ENCODE data around the gene GIPC3.

Gene GIPC3

GRCh38 chr19:3638208-3639193 is 53.2 kb downstream of the GIPC3 start:
- TF ChIP-seq YY1 (IDR thresholded peaks at IDR 0.05; ENCODE audit: low read depth): no peak
- no peak for TF ChIP-seq CREB1 (IDR thresholded peaks at IDR 0.05; ENCODE audit: low read depth)
- TF ChIP-seq REST (IDR thresholded peaks at IDR 0.05; ENCODE audit: low read depth): no peak
- TF ChIP-seq NFIC (IDR thresholded peaks at IDR 0.05): no peak
- no peak for TF ChIP-seq FOXM1 (IDR thresholded peaks at IDR 0.05; ENCODE audit: borderline replicate concordance, low read depth)
- no peak for TF ChIP-seq EP300 (IDR thresholded peaks at IDR 0.05; ENCODE audit: borderline replicate concordance)
- TF ChIP-seq EGR1 (IDR thresholded peaks at IDR 0.05): no peak
- TF ChIP-seq CEBPB (IDR thresholded peaks at IDR 0.05): no peak
- no peak for TF ChIP-seq USF1 (IDR thresholded peaks at IDR 0.05)
- no peak for TF ChIP-seq RAD21 (IDR thresholded peaks at IDR 0.05; ENCODE audit: low read depth)
- no peak for TF ChIP-seq TEAD4 (IDR thresholded peaks at IDR 0.05)
- TF ChIP-seq MAX (IDR thresholded peaks at IDR 0.05): no peak
- no peak for TF ChIP-seq TAF1 (IDR thresholded peaks at IDR 0.05; ENCODE audit: low read depth)

GRCh38 chr19:3639479-3639878 is 54.2 kb downstream of the GIPC3 start:
- no peak for TF ChIP-seq MAX (IDR thresholded peaks at IDR 0.05)
- TF ChIP-seq TCF12 (IDR thresholded peaks at IDR 0.05; ENCODE audit: low read depth): no peak
- TF ChIP-seq EGR1 (IDR thresholded peaks at IDR 0.05): no peak
- TF ChIP-seq USF1 (IDR thresholded peaks at IDR 0.05): no peak
- TF ChIP-seq CEBPB (IDR thresholded peaks at IDR 0.05): no peak
- TF ChIP-seq FOXM1 (IDR thresholded peaks at IDR 0.05; ENCODE audit: borderline replicate concordance, low read depth): no peak
- no peak for TF ChIP-seq TEAD4 (IDR thresholded peaks at IDR 0.05)
- TF ChIP-seq RAD21 (IDR thresholded peaks at IDR 0.05; ENCODE audit: low read depth): no peak
- TF ChIP-seq EP300 (IDR thresholded peaks at IDR 0.05; ENCODE audit: borderline replicate concordance): no peak

GRCh38 chr19:3641515-3642269 is 56.4 kb downstream of the GIPC3 start:
- TF ChIP-seq CREB1 (IDR thresholded peaks at IDR 0.05; ENCODE audit: low read depth) (no peak), TEAD4 (IDR thresholded peaks at IDR 0.05) (no peak), REST (IDR thresholded peaks at IDR 0.05; ENCODE audit: low read depth) (no peak), YY1 (IDR thresholded peaks at IDR 0.05; ENCODE audit: low read depth) (no peak), FOXM1 (IDR thresholded peaks at IDR 0.05; ENCODE audit: borderline replicate concordance, low read depth) (no peak), ZBTB7A (IDR thresholded peaks at IDR 0.05; ENCODE audit: low read depth) (no peak), RAD21 (IDR thresholded peaks at IDR 0.05; ENCODE audit: low read depth) (no peak)

GRCh38 chr19:3642296-3642695 is 57.0 kb downstream of the GIPC3 start:
- TF ChIP-seq REST (IDR thresholded peaks at IDR 0.05; ENCODE audit: low read depth) (no peak), NFIC (IDR thresholded peaks at IDR 0.05) (no peak), TAF1 (IDR thresholded peaks at IDR 0.05; ENCODE audit: low read depth) (no peak), YY1 (IDR thresholded peaks at IDR 0.05; ENCODE audit: low read depth) (no peak), CREB1 (IDR thresholded peaks at IDR 0.05; ENCODE audit: low read depth) (no peak), MAX (IDR thresholded peaks at IDR 0.05) (no peak), TEAD4 (IDR thresholded peaks at IDR 0.05) (no peak), TCF12 (IDR thresholded peaks at IDR 0.05; ENCODE audit: low read depth) (no peak), RAD21 (IDR thresholded peaks at IDR 0.05; ENCODE audit: low read depth) (no peak), EP300 (IDR thresholded peaks at IDR 0.05; ENCODE audit: borderline replicate concordance) (no peak), CEBPB (IDR thresholded peaks at IDR 0.05) (no peak), FOXM1 (IDR thresholded peaks at IDR 0.05; ENCODE audit: borderline replicate concordance, low read depth) (no peak), ZBTB7A (IDR thresholded peaks at IDR 0.05; ENCODE audit: low read depth) (no peak), EGR1 (IDR thresholded peaks at IDR 0.05) (no peak)

Data from Ishikawa (cell line).